MCF 10A (cell line): ENCODE data around the gene C6orf47. TPM values are rescaled to one million over a fixed set of nuclear protein-coding genes. Genes with fewer than 3 reads are reported as not detected.

Source experiments
- BruUV-seq: library from RNA; stranded (reverse); fragments of 400-500 nt; replicated peaks from 2 replicates; lab custom pipeline; 2021; lab: Mats Ljungman, UMichigan
- CTCF ChIA-PET: fragments of 300-600 bp; sonication (Branson Sonifier 250); formaldehyde crosslinking; extraction: SDS; loops from one replicate; lab custom pipeline; 2021; ENCODE audit warnings: antibody characterized with exemption, inconsistent platforms; lab: Yijun Ruan, JAX
- POLR2A ChIA-PET: fragments of 300-600, 350-650 bp; sonication (Branson Sonifier 250); formaldehyde crosslinking; extraction: SDS; loops from one replicate; lab custom pipeline; 2020; ENCODE audit warnings: antibody characterized with exemption, inconsistent platforms; lab: Yijun Ruan, JAX
- DNase-seq: peaks from one replicate; pipeline ENCODE4 v3.0.0-alpha.2; 2018; ENCODE audit not compliant: unreplicated experiment
- H3K27ac Mint-ChIP-seq: one replicate; pipeline ENCODE4 v1.8.0; 2022; ENCODE audit warnings: mild to moderate bottlenecking, low read depth, mixed read lengths; ENCODE audit not compliant: unreplicated experiment
- H3K27me3 Mint-ChIP-seq: one replicate; pipeline ENCODE4 v1.8.0; 2022; ENCODE audit warnings: mixed read lengths; ENCODE audit not compliant: insufficient read depth, unreplicated experiment
- H3K36me3 Mint-ChIP-seq: one replicate; pipeline ENCODE4 v1.8.0; 2022; ENCODE audit warnings: mild to moderate bottlenecking, moderate library complexity, mixed read lengths; ENCODE audit not compliant: insufficient read depth, unreplicated experiment
- H3K4me1 Mint-ChIP-seq: one replicate; pipeline ENCODE4 v1.8.0; 2022; ENCODE audit warnings: mixed read lengths; ENCODE audit not compliant: insufficient read depth, unreplicated experiment
- H3K4me3 Mint-ChIP-seq: one replicate; pipeline ENCODE4 v1.8.0; 2022; ENCODE audit warnings: mild to moderate bottlenecking, moderate library complexity, mixed read lengths; ENCODE audit not compliant: unreplicated experiment
- H3K9me3 Mint-ChIP-seq: one replicate; pipeline ENCODE4 v1.8.0; 2022; ENCODE audit warnings: mixed read lengths; ENCODE audit not compliant: unreplicated experiment
- intact Hi-C: fragments of 100-400 bp; cut with micrococcal nuclease; formaldehyde crosslinking; loops from 2 replicates; pipeline ENCODE4 v1.14.1; 2022
- total RNA-seq: library from RNA; stranded (reverse); gene quantifications from 2 replicates; pipeline ENCODE4 v1.2.3, GENCODE V29; 2022
- TF ChIP-seq, protein P1 (sequence below): fragments of 200-600 bp; IDR thresholded peaks from one replicate; pipeline ENCODE4 v1.8.0; 2022; ENCODE audit warnings: antibody characterized with exemption, mild to moderate bottlenecking; ENCODE audit not compliant: unreplicated experiment

C6orf47 gene
- total RNA-seq, 1 experiment from 2014 or later, result 15.5 TPM

DNA sequence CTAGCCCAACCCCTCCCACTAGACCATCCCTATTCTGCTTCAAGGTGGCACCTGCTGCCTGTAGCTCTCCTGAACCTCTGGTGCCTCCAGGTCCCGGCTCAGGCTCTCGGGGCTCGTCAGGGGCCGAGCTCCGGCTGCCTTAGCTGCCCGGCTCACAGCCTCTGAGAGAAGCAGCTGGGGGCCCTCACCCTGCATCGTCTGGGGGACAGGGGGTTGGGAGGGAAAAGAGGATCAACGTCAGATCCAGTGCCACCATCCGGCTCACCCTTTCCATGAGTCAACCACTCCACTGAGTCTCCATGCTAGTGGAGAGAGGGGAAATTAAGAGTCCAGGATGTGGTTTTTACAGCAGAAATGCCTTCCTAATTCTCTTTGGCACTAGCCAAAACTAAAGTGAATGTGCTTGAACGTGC, 21.1 kb downstream of the C6orf47 start:
- H3K27me3 Mint-ChIP-seq, result no peaks in the 10 kb centered on the region
- no peaks in the 10 kb centered on the region for H3K4me1 Mint-ChIP-seq
- intact Hi-C loops, result no loop called here
- no TSS peak for BruUV-seq
- H3K27ac Mint-ChIP-seq, result no peak overlapping the region
- ChIA-PET POLR2A (interaction anchor here (4.7 to 6.2 kb wide), 2 partner anchors 12 to 16 kb away, joined by 50 to 59 read pairs; partner anchors contain the start of genes BAG6 and PRRC2A), CTCF (no interaction called here)
- TF ChIP-seq, protein P1, sequence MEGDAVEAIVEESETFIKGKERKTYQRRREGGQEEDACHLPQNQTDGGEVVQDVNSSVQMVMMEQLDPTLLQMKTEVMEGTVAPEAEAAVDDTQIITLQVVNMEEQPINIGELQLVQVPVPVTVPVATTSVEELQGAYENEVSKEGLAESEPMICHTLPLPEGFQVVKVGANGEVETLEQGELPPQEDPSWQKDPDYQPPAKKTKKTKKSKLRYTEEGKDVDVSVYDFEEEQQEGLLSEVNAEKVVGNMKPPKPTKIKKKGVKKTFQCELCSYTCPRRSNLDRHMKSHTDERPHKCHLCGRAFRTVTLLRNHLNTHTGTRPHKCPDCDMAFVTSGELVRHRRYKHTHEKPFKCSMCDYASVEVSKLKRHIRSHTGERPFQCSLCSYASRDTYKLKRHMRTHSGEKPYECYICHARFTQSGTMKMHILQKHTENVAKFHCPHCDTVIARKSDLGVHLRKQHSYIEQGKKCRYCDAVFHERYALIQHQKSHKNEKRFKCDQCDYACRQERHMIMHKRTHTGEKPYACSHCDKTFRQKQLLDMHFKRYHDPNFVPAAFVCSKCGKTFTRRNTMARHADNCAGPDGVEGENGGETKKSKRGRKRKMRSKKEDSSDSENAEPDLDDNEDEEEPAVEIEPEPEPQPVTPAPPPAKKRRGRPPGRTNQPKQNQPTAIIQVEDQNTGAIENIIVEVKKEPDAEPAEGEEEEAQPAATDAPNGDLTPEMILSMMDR, result no peak
- H3K4me3 Mint-ChIP-seq, result no peak overlapping the region
- H3K9me3 Mint-ChIP-seq, result no peaks in the 10 kb centered on the region
- DNase-seq, result no peak
- H3K36me3 Mint-ChIP-seq, result peaks cover 76% of the 10 kb centered on the region

DNA sequence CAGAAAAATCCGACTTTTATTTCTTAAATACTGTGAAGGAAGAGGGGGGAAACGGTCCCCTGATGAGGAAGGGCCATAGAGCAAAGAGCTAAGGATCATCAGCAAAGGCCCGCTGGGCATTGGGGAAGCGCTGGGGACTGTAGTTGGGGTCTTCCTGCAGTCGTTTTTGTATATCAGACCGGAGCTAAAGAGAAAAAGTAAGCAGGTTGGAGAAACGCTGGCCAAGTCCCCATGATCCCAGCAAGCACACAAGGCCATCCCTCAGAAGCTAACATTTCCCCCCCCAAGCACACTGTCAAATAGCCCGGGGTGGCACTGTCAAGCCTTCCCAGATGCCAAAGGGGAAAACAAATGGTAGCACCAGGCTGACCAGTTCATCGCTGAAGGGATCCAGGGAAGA, 21.5 kb downstream of the C6orf47 start:
- Mint-ChIP-seq H3K27ac (no peak overlapping the region), H3K36me3 (peaks cover 78% of the 10 kb centered on the region), H3K4me1 (no peaks in the 10 kb centered on the region), H3K4me3 (no peak overlapping the region), H3K27me3 (no peaks in the 10 kb centered on the region), H3K9me3 (no peaks in the 10 kb centered on the region)
- no TSS peak for BruUV-seq
- TF ChIP-seq, protein P1, result no peak
- no peak for DNase-seq
- ChIA-PET CTCF (no interaction called here), POLR2A (interaction anchor here (4.7 to 6.2 kb wide), 2 partner anchors 13 to 16 kb away, joined by 50 to 59 read pairs; partner anchors contain the start of genes BAG6 and PRRC2A)
- intact Hi-C loops, result no loop called here

DNA sequence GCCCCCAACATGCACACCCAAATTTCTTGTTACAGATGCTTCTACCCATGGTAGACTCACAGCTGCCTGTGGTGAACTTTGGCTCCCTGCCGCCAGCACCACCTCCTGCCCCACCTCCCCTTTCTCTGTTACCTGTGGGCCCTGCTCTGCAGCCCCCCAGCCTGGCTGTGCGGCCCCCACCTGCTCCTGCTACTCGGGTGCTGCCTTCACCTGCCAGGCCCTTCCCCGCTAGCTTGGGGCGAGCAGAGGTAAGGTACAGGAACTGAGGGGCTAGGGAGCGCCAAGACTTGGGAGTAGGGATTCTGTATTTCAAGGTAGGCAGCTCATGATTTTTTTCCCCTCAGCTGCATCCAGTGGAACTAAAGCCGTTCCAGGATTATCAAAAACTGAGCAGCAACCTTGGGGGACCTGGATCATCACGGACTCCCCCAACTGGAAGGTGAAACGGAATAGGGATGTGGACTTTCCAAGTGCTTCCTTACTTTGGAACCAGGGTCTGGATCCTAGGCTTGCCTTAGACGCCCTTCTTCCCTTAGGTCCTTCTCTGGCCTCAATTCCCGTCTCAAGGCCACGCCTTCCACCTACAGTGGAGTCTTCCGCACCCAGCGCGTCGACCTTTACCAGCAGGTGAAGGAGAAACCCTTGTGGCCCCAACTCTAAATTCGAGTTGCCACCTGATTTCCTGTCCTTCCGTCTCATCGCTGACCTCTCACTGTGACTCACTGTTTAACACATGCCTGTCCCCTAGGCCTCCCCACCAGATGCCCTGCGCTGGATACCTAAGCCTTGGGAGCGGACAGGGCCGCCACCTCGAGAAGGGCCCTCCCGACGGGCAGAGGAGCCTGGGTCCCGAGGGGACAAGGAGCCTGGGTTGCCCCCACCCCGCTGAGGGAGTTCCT, 23.6 kb downstream of the C6orf47 start:
- CTCF ChIA-PET, result interaction anchor here (0.6 to 0.8 kb wide), 2 partner anchors 11 to 13 kb away, joined by 4 to 5 read pairs; no protein-coding TSS in a partner anchor
- Mint-ChIP-seq H3K27ac (peak overlapping the region; percentile 27), H3K9me3 (no peaks in the 10 kb centered on the region), H3K27me3 (no peaks in the 10 kb centered on the region), H3K4me3 (no peak overlapping the region), H3K4me1 (no peaks in the 10 kb centered on the region), H3K36me3 (peaks cover 82% of the 10 kb centered on the region)
- POLR2A ChIA-PET, result interaction anchor here (1.6 to 6.2 kb wide), 2 partner anchors 13 to 15 kb away, joined by 8 to 50 read pairs; partner anchors contain the start of gene PRRC2A
- no peak for DNase-seq
- BruUV-seq, result TSS peak; percentile 17
- intact Hi-C loops, result no loop called here
- TF ChIP-seq, protein P1, result no peak

DNA sequence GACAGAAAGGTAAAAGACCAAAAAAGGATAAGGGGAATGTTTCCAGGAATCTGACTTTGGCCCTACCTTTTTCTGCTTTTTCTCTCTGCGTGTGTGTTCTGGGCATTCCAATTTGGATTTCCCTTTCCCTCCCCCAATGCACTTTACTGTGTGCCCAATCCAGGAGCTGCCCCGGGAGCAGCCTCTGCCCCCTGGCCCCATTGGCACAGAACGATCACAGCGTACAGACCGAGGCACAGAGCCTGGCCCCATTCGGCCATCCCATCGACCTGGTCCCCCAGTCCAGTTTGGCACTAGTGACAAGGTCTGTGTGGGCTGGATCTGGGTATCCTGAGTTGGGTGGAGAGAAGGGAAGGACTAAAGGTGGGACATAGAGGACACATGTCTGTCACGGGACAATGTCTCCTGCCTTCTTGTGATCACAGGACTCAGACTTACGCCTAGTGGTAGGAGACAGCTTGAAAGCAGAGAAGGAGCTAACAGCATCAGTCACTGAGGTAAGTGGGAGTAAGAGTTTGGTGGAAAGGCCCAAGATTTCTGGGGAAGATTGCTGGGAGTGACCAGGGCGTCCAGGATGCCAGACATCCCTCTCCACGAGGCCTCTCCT, 25.5 kb downstream of the C6orf47 start:
- BruUV-seq, result no TSS peak
- Mint-ChIP-seq H3K36me3 (peaks cover 83% of the 10 kb centered on the region), H3K4me1 (no peaks in the 10 kb centered on the region), H3K27me3 (no peaks in the 10 kb centered on the region), H3K4me3 (no peak overlapping the region), H3K9me3 (no peaks in the 10 kb centered on the region), H3K27ac (no peak overlapping the region)
- intact Hi-C loops, result no loop called here
- TF ChIP-seq, protein P1, result no peak
- DNase-seq, result no peak
- ChIA-PET CTCF (interaction anchor here (1.0 kb wide), 1 partner anchor 8 kb away, joined by 3 read pairs; no protein-coding TSS in a partner anchor), POLR2A (interaction anchor here (0.8 to 3.0 kb wide), 2 partner anchors 13 to 26 kb away, joined by 3 to 10 read pairs; partner anchors contain the start of gene C6orf47)
